Measurements from ENCODE around the gene AUTS2. TPM values are rescaled to one million over a fixed set of nuclear protein-coding genes. Genes with fewer than 3 reads are reported as not detected.
"Not testable (repeated sequence)": the region's sequence is repeated elsewhere in the genome, so short reads cannot be mapped to it uniquely, and the experiment has no call there.

The AUTS2 gene
- total and polyA plus RNA-seq, 2 of the 8 experiments (the other 6 are each of a cell fraction or from before 2014, with no cell fraction given) = 25.9 to 101 TPM

DNA sequence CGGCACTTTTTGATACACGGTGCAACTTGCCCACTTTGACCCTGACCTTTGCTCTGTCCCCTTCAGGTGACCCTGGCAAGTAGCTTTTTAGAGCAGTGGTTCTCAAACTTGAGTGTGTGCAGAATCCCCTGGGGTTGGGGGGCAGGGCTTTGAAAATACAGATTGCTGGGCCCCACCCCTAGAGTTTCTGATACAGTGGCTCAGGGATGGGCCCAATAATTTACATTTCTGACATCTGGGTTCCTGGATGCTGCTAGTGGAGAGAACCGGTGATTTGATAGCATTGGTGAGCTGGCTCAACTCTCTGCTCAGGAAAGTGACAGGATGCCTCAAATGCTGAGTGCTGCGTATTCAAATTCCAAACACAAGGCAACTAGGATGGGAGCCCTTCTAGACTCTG, 995.9 kb downstream of the AUTS2 start (continued):
- TF ChIP-seq, protein P1, sequence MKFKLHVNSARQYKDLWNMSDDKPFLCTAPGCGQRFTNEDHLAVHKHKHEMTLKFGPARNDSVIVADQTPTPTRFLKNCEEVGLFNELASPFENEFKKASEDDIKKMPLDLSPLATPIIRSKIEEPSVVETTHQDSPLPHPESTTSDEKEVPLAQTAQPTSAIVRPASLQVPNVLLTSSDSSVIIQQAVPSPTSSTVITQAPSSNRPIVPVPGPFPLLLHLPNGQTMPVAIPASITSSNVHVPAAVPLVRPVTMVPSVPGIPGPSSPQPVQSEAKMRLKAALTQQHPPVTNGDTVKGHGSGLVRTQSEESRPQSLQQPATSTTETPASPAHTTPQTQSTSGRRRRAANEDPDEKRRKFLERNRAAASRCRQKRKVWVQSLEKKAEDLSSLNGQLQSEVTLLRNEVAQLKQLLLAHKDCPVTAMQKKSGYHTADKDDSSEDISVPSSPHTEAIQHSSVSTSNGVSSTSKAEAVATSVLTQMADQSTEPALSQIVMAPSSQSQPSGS (IDR thresholded peaks at IDR 0.05; ENCODE audit: low read length) = no peak
- TF ChIP-seq MAFK (IDR thresholded peaks at IDR 0.05; ENCODE audit: low read depth, low read length) = no peak

GRCh38 chr7:70594885-70595284, 996.6 kb downstream of the AUTS2 start:
- not testable (repeated sequence) for H3K27ac ChIP-seq (ENCODE audit: low read depth, low read length); H4K91ac ChIP-seq (replicated peaks; ENCODE audit: insufficient read length, low read length); H3K4me1 ChIP-seq (replicated peaks in 1 of 4; ENCODE audit: control insufficient read depth in 3 of 4, insufficient read depth in 4 of 4, low read length in 3 of 4); H4K5ac ChIP-seq (ENCODE audit: insufficient read length, low read depth, low read length); H3K4me3 ChIP-seq (ENCODE audit: extremely low read depth in 1 of 4, insufficient read depth in 2 of 4, low read depth in 3 of 4, low read length in 4 of 4); H2BK12ac ChIP-seq (ENCODE audit: low read depth, low read length); H2BK15ac ChIP-seq (ENCODE audit: low read length); H3K9me3 ChIP-seq (ENCODE audit: insufficient read depth in 2 of 2, low read depth in 1 of 2, low read length in 1 of 2); H3K79me1 ChIP-seq (ENCODE audit: low read depth, low read length); FAIRE-seq; H3K23ac ChIP-seq (ENCODE audit: insufficient read length); H3K36me3 ChIP-seq (ENCODE audit: control insufficient read depth in 2 of 4, insufficient read depth in 4 of 4, low read length in 3 of 4); H2AFZ ChIP-seq (ENCODE audit: low read length); H3K79me2 ChIP-seq (ENCODE audit: control insufficient read depth in 1 of 2, insufficient read depth in 2 of 2, low read length in 2 of 2); H2BK20ac ChIP-seq (ENCODE audit: low read length); H2BK5ac ChIP-seq (ENCODE audit: low read depth, low read length); H3K4ac ChIP-seq (replicated peaks; ENCODE audit: insufficient read length, low read depth, low read length); H3K9ac ChIP-seq (replicated peaks in 1 of 4; ENCODE audit: extremely low read depth in 1 of 4, low read depth in 3 of 4, low read length in 3 of 4); H3K14ac ChIP-seq (ENCODE audit: insufficient read length); H2AK5ac ChIP-seq (ENCODE audit: low read depth, low read length); H3K23me2 ChIP-seq (ENCODE audit: low read depth, low read length); H3K18ac ChIP-seq (ENCODE audit: extremely low read depth, low read length); DNase-seq (ENCODE audit: low read depth in 1 of 2, low spot score in 2 of 2); H4K8ac ChIP-seq (ENCODE audit: extremely low read depth, insufficient read depth, low read length); H3K56ac ChIP-seq (replicated peaks; ENCODE audit: insufficient read length, low read depth, low read length); H2BK120ac ChIP-seq (replicated peaks; ENCODE audit: low read depth, low read length); H4K20me1 ChIP-seq (replicated peaks in 1 of 2; ENCODE audit: control insufficient read depth in 1 of 2, insufficient read depth in 2 of 2, low read length in 2 of 2)
- ChIA-PET POLR2A (ENCODE audit: partially characterized antibody) (interaction anchor here (1.0 to 1.2 kb wide), 5 partner anchors 12 to 106 kb away, joined by 3 to 4 read pairs (median 3); no protein-coding TSS in a partner anchor), CTCF (ENCODE audit: partially characterized antibody) (interaction anchor here (0.8 to 3.7 kb wide), 9 partner anchors 10 to 104 kb away, joined by 3 to 13 read pairs (median 4); no protein-coding TSS in a partner anchor)
- 85% methylated on average over 7 of the region's 7 CpGs; no CpG with 5 or more reads in 1 of the 2 experiments for WGBS, 2 experiments (ENCODE audit: extremely low coverage in 1 of 2, insufficient coverage in 1 of 2, insufficient read length in 1 of 2, insufficient replicate concordance in 2 of 2, low coverage in 1 of 2, low lambda C conversion rate in 2 of 2, missing lambda C conversion rate in 1 of 2)
- Histone ChIP-seq H3K4me2 (ENCODE audit: insufficient read depth in 1 of 2, low read depth in 2 of 2, low read length in 2 of 2) (peak overlapping the region in 1 of 2 experiments; percentile 85; a peak in 1 of 4 replicates), H3K27me3 (replicated peaks in 1 of 4; ENCODE audit: control insufficient read depth in 3 of 4, extremely low read depth in 1 of 4, insufficient read depth in 3 of 4, low read length in 3 of 4) (peaks cover 11 to 51% (median 41%) of the 10 kb centered on the region in 4 experiments)
